UCSD-AML1 (cell line): ENCODE data around the gene RFTN1.

ENCODE experiments used
- DNase-seq: peaks from one replicate; lab custom pipeline; 2025; ENCODE audit not compliant: unreplicated experiment; lab: John Stamatoyannopoulos, UW

Gene RFTN1

DNA sequence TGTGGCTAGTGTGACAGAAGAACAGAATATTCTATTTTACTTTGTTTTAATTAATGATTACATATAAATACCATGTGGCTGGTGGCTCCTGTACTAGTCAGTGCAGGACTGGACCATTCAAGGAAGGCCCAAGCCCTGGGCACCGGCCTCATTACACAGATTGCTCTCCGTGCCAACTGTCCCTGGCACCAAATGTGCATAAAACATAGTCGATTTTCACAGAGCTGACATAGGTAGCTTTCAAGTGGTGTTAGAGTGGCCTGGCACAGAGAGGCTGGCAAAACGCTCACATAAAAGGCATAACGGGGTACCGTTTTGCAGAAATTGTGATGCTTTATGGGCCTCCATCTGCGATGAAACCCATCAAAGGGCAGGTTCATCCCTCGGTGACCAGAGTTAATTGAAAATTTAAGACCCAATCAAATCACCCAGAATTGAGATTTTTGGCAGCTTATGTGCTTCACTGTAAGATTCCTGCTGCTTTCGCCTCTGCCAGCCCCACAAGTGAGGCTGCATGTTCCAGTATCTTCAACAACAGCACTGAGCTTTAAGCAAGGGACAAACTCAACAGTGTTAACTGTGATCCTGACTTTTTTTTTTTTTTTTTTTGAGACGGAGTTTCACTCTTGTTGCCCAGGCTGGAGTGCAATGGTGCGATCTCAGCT lies 25.9 kb downstream of the RFTN1 start:
- no peak for DNase-seq

DNA sequence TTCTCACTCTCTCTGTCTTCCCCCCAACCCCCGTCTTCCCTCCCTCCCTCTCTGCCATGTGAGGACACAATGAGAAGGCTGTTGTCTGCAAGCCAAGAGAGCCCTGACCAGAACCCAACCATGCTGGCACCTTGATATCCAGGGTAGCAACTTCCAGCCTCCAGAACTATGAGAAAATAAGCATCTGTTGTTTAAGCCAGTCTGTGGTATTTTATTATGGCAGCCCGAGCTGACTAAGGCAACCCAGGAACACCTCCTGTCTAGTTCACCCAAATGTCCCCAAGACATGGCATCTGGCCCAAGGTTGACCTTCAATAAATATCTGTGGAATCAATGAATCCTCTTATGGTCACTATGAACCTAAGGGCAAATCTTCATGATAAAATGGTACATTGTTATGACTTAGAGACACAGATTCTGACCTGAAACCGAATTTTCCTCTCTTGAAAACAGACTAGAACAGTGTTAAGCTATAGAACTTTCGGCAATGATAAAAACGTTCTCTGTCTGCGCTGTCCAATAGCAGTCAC lies 26.5 kb downstream of the RFTN1 start:
- no peak for DNase-seq

DNA sequence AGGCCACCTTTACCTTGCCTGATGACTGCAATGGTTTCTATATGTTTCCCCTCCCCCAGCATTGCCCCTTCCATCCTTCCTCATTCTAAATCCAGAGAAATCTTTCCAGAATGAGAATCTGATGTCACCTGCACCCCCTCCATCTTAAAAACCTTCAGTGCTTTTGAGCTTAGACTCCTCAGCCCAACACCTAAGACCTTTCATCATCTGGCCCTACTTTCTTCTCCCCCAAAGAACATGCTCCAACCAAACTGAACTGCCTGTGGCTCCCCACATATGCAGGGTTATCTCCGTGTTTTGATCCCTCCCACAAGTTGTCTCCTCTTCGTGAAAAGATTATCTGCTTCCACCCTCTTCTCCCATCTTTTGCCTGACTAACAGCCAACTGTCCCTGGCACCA lies 27.3 kb downstream of the RFTN1 start:
- no peak for DNase-seq

DNA sequence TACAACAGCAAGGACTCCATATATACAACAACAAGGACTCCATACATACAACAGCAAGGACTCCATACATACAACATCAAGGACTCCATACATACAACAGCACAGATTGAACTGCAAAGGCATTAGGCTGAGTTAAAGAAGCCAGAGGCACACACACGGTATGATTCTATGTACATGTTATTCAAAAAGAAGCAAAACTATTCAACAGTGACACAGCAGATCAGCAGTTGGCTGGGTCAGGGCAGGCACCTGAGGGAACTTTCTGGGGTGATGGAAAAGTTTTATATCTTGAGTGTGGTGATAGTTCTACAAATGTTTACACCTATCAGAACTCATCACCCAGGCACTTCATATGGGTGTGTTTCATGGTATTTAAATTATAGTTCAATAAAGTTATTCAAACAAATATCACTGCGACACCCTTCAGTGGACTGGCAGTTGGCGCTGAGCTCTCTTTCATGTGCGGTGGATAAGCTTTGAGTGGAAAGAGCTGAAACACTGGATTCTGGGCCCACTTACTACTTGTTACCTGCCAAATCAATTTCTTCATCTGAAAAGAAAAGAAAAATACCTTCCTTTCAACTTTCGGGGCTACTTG lies 28.0 kb downstream of the RFTN1 start:
- DNase-seq = no peak

DNA sequence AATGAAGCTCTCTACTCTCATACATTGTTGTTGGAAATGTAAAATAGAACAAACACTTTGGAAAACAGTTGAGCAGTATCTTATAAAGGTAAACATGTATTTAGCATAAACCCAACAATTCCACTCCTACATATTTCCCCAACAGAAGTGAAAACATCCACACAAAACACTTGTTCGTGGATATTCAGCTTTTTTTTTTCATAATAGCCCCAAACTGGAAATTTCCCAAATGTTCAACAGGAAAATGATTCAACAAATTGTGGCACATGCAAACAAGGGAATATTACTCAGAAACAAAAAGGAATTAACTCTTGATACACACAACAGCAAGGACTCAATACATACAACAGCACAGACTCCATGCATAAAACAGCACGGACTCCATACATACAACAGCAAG lies 28.5 kb downstream of the RFTN1 start:
- DNase-seq = no peak

DNA sequence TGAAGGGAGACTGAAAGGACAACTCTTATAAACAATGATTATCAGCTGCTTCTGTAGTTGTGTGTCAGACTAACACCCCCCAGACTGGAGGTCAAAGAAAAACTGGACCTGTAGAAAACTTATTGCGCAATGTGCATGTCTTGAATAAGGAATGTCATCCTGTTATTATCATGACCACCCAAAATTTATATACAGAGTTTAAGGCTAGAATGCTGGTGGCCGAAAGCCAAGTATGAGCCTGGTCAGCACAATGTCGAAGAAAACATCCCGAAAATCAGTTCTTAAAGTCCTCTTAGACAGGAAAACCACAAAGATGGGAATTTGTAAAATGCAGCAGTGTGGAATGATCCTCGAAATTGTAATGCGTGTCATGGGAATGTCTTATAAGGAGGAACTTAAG lies 29.3 kb downstream of the RFTN1 start:
- DNase-seq = no peak

DNA sequence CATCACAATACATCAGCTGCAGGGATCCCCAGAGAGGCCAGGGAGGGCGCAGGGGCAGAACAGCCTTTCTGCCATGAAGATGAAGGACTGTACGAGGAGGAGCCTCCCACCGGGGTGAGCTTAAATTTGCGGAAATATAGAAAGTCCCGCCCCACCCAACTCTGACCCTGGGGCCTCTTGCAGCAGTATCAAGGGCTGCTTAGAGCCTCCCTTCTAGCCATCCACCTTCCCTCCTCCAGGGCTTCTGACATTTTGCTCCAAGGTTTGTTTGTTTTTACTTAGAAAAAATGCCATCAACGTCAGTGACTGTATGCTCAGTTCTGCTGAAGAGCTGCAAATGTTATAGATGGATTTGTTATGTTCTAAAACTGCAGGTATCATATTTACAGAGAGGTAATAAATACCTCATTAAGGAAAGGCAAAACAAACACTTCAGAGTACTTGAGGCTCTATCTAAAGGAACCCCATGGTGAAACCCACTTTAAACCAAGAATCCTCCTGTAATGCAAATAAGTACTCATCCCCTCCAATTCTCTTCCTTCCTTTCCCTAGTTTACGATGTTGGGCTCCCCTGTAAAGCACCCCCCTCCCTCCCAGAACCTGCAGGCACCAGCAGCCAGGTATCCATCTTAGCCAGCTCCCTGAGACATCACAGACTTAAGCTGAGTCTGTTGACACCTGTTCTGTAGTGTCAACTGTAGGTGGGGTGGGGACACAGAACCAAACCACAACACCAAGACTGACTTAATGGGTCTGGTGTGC lies 30.5 kb downstream of the RFTN1 start:
- DNase-seq = no peak

DNA sequence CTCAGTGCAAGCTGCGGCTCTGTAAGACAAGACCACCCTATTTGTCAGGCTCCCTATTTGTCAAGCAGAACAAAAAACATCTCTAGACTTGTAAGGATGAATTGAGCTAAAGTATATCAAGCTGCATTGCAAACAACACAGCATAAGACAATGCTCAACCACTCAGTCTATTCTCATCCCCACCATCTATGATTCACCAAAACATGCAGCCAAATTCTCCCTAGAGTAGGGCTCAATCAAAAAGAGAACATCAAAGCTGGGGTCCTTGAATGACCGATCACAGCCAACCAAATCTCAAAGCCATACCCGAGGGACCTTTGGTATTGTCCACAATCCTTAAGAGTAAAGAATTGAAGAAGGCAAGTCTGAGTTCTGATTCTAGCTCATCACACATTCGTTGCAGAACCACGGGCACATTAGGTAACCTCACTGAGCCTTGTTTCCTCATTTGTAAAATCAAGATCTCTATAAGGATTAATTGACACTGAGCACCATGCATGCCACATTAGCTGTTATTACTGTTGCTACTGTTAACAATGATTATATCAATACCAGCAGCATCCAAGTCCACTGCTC lies 31.2 kb downstream of the RFTN1 start:
- DNase-seq = no peak

DNA sequence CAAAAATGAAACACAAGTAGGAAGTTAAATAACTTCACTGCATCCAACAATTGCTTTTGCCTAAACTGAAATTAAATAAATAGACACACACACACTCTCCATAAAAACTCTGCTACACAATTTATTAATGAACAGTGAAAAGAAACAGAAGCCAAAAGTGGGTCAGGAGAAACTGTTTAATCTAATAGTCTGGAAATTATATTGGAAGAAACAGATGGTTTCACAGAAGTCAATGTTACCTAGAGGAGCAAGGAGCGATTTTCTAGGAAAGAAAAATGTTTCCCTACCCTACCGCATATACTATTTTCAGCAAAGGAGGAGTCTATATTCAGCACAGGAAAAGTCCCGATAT lies 32.0 kb downstream of the RFTN1 start:
- DNase-seq = no peak

DNA sequence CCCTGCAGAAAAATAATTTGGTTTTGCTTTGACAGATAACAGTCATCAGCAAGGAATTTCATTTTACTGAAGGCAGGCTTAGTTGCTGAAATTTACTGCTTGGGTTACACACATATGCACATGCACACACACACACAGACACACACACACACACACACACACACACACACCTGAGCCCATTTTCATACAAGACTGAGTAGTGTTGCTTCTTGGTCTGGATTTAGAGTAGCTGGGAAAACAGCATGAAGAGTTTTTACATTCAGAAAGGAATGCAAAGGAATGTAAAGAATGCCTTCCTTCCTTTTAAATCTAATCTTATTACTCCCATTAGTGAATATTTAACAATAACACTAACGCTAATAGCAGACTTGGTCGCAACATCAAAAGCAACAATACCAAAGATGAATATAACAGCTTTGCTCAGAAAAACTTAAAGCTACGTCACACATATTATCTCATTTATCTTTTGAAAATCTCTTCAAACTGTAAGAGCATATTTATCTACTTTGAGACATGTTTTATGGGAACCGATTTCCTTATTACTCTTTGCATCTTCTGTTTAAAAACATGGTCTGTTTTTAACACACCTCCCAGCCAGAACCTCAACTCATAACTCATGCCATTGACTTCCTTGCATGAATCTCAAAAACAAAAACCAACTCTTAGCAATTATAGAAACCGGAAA lies 32.5 kb downstream of the RFTN1 start:
- DNase-seq = no peak

DNA sequence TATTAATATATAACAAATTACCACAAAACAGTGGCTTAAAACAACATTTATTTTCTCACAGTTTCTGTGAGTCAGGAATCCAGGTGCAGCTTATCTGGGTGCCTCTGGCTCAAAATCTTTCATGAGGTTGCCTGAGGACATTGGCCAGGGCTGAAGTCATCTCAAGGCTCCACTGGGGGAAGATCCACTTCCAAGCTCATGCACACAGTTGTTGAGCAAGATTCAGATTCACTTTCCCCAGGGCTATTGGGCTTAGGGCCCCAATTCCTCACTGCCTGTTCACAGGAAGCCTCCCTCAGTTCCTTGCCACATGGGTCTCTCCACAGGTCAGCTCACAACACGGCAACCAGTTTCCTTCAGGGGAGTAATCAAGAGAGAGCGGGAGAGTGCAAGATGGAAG lies 35.0 kb downstream of the RFTN1 start:
- DNase-seq = no peak

DNA sequence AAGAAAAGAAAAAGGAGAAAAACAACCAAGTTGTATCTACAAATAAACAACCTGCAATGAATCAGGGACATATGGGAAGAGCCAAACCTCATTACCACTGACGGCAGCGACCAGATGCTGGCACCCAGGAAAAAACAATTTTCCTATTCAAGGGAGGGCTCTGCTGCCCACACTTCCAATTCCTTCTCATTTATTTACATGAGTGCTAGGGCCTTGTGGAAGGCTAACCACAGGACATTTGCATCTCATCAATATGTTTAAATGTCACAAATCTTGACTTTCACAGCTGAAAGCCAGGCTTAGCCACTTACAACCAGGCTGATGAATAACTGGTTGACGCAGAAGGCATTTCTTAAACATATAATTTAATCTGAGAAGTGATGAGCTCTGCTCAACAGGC lies 36.0 kb downstream of the RFTN1 start:
- DNase-seq = no peak

DNA sequence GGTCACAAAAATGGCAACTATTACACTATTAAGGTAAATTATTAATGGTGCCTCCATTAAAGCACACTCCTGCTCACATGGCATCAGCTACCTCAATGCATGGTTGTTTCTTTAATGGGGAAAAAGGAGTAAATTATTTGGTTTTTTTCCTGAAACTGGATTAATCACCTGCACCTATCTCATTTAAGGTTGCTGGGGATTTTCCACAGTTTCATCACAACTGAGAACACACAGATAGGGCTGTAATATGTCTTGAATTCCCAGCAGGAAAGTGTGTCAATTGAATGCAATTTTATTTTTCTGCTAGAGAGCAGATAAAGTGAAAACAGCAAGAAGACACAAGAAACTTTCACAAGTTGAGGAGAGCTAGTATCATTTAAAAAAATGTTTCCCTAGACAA lies 36.4 kb downstream of the RFTN1 start:
- no peak for DNase-seq

DNA sequence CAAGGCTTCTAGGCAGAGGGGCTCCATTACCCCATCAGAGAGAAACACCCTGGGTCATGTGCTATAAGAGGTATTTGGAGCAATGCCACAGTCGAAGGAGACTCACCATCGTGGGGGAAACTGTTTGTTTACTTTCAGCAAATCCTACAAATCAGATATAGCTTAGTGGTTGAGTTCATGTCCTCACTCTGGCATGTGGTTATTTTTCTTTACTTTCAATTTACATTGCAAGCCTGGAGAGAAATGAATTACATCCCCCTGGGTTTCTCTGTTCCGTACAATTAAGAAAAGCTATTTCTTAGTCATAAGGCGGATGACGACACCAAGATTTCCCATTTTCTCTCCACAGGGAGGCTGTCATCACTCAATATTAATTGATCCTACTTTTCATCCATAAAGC lies 36.9 kb downstream of the RFTN1 start:
- no peak for DNase-seq

DNA sequence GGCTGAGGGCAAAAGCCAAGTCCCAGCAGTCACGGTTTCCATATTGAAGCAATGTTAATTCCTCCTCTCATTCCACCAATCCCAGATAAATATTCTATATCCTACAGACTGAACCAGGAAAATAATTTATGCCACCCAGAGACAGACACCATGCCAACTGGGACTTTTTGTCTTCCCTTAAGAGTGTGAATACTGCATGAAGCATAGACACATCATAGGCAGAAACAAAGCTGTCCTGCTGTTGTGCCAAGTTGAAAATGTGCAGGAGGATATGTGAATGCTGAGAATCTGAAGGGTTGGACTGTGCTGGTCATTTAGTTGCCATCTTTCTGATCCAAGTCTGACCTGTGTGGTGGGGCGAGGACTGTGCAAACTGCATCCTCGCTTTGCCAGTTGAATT lies 37.7 kb downstream of the RFTN1 start:
- DNase-seq = no peak

DNA sequence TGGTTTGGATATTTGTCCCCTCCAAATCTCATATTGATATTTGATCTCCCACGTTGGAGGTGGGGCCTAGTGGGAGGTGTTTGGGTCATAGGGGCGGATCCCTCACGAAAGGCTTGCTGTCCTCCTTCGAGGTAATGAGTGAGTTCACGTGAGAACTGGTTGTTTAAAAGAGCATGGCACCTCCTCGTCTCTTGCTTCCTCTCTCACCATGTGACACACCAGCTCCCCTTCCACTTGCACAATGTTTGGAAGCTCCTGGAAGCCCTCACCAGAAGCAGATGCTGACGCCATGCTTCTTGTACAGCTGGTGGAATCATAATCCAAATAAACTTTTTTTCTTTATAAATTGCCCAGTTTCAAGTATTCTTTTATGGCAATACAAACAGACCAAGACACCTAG lies 38.6 kb downstream of the RFTN1 start:
- DNase-seq = no peak

DNA sequence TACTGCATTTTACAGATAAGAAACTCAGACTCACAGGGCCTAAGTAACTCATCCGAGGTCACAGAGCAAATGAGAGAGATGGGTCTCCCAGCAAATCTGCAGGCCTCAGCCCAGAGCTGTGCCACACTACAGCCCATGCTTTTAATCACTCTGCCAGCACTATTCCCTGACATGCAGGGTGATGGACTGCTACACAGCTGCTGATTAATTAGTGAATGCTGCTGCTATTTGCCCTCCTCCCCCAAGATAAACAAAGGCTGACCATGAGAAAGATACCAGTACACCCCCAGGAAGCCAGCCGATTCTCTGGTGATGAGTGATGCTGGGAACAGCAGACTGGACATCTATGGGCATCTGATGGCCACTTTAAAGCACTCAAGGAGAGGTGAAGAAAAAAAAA lies 39.3 kb downstream of the RFTN1 start:
- no peak for DNase-seq

DNA sequence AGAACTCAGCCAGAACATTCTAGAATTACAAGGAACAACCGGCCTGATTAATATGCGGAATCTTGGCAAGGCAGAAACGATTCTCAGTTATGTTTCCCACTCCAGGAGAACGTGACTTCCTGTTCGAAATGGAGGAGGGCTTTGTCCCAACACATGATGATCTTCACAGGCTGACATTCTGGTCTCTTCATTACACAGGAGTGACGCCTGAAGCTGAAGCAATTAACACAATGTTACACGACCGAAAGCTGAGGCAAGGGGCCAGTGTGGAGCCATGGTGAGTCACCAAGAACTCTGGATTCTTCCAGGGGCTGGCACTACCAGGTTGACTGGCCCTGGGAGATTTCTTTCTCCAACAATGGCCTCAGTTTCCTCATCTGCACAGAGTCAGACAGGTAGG lies 40.9 kb downstream of the RFTN1 start:
- no peak for DNase-seq

DNA sequence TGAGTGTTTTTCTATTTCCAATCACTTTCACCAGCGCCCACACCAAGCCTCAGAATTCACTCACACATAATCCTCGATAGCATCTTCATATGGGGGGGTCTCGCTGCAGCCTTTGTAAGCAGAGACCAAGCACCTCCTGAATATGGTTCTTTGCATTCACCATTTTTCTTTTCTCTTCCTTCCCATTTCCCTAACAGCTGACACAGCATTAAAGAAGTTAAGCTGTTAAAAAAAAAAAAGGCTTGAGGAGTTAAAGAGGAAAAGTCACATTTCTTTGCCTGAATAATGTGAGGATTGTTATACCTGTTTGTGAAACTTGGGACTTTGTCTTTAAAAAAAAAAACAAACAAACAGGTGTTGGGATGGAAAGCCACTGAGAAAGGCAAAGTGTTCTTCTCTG lies 41.6 kb downstream of the RFTN1 start:
- no peak for DNase-seq

DNA sequence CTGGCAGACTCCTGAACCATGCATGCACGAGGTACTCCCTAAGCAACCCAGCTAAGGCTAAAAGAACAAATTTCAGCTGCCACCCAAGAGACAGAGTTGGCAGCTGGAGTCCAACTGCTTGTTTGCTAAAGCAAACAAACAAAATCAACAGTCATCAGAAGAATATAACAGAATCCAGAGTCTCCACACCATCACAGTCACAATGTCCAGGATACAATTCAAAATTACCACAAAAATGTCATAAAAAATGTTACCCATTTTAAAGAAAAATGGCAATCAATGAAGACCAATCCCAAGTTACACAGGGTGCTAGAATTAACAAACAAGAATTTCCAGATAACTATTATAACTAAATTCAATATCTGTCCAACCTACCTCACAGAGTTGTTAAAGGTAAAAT lies 42.9 kb downstream of the RFTN1 start:
- DNase-seq = no peak

DNA sequence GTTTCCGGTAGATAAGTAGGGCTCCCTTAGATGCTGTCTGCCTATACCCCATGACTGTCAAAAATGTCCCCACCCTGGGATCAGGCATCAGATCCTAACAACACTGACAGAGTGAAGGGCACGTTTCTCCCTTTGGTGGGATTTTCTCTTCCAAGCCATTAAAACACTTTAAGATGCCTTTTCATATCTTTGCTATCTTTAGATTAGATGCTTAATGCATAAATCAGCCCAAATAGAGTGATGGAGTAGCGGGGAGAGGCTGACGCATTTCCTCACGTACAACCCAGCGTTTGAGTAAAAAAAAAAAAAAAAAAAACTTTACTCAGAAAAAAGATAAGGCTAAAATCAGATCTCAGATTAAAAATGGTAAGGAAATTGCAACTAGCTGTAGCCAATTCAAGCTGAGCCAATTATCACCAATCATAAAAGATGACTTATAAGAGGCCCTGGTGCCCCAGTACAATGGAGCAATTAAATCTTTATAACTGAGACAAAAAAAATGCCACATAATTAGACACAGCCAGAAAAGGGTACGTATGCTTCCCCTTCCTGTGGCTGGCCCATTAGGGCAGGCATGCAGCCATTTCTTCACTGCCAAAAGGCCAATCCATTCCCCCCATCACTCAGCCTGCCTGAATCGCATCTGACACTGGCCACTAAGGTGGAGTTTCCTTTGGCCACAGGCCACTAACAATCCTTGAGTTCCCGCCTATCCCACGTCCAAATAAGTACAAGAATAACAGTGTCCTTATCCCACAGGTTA lies 45.0 kb downstream of the RFTN1 start:
- DNase-seq = no peak
